Keratinocyte (primary cell): ENCODE measurements around the gene ITGAV. TPM values are rescaled to one million over a fixed set of nuclear protein-coding genes. Genes with fewer than 3 reads are reported as not detected.

ENCODE experiments used
- DNase-seq: peaks from one replicate; pipeline ENCODE4 v3.0.0-alpha.2; 2011; ENCODE audit warnings: low read depth, missing footprints, low spot score
- FAIRE-seq: peaks from 2 replicates; lab custom pipeline; 2011; peaks lifted over from hg19 to GRCh38; lab: Jason Lieb, UNC
- H2AFZ ChIP-seq: 2 replicates; pipeline ENCODE4 v1.6.0; 2012; ENCODE audit warnings: low read length, control low read depth, inconsistent platforms; ENCODE audit not compliant: control insufficient read depth
- H3K27ac ChIP-seq: 2 replicates; pipeline ENCODE4 v1.5.1; 2011; ENCODE audit warnings: low read length; ENCODE audit not compliant: control insufficient read depth, insufficient read depth
- H3K27me3 ChIP-seq: 3 replicates; pipeline ENCODE4 v1.6.0; 2011; ENCODE audit warnings: low read length; ENCODE audit not compliant: control insufficient read depth, insufficient read depth; ENCODE audit errors: extremely low read depth
- H3K36me3 ChIP-seq, 2 experiments: 2 replicates in 1 of 2; 3 replicates in 1 of 2; pipeline ENCODE4 v1.5.1; 2011; ENCODE audit warnings: low read length in 2 of 2, mild to moderate bottlenecking in 1 of 2; ENCODE audit not compliant: control insufficient read depth in 2 of 2, insufficient read depth in 2 of 2; ENCODE audit errors: extremely low read depth in 1 of 2
- H3K4me1 ChIP-seq: 3 replicates; pipeline ENCODE4 v1.5.1; 2011; ENCODE audit warnings: low read length; ENCODE audit not compliant: control insufficient read depth, insufficient read depth; ENCODE audit errors: extremely low read depth
- H3K4me2 ChIP-seq: 3 replicates; pipeline ENCODE4 v1.6.0; 2011; ENCODE audit warnings: low read depth, low read length; ENCODE audit not compliant: control insufficient read depth, insufficient read depth; ENCODE audit errors: extremely low read depth
- H3K4me3 ChIP-seq, 3 experiments: fragments of 200-600 bp in 1 of 3; sonication (generic) in 1 of 3; 2 replicates in 2 of 3; 3 replicates in 1 of 3; pipeline ENCODE4 v1.5.1; 2011 to 2016; ENCODE audit warnings: low read length in 3 of 3, mild to moderate bottlenecking in 3 of 3, control low read depth in 2 of 3, inconsistent platforms in 1 of 3, low read depth in 1 of 3, mixed read lengths in 1 of 3, mixed run types in 1 of 3, moderate library complexity in 1 of 3; ENCODE audit not compliant: control insufficient read depth in 2 of 3, insufficient read depth in 2 of 3; ENCODE audit errors: extremely low read depth in 1 of 3
- H3K79me2 ChIP-seq: 2 replicates; pipeline ENCODE4 v1.6.0; 2012; ENCODE audit warnings: low read length; ENCODE audit not compliant: control insufficient read depth, insufficient read depth
- H3K9ac ChIP-seq: 3 replicates; pipeline ENCODE4 v1.6.0; 2011; ENCODE audit warnings: low read length; ENCODE audit not compliant: control insufficient read depth, insufficient read depth; ENCODE audit errors: extremely low read depth
- H3K9me1 ChIP-seq: 3 replicates; pipeline ENCODE4 v1.6.0; 2011; ENCODE audit warnings: low read length; ENCODE audit not compliant: control insufficient read depth, insufficient read depth; ENCODE audit errors: extremely low read depth
- H3K9me3 ChIP-seq: 2 replicates; pipeline ENCODE4 v1.5.1; 2012; ENCODE audit warnings: low read depth, low read length; ENCODE audit not compliant: control insufficient read depth
- H4K20me1 ChIP-seq: 3 replicates; pipeline ENCODE4 v1.6.0; 2011; ENCODE audit warnings: low read length; ENCODE audit not compliant: control insufficient read depth, insufficient read depth; ENCODE audit errors: extremely low read depth
- CTCF ChIP-seq, 3 experiments: IDR thresholded peaks in 1 of 3; conservative IDR thresholded peaks in 1 of 3; optimal IDR thresholded peaks in 1 of 3; 2 replicates in 2 of 3; 3 replicates in 1 of 3; pipeline versions ENCODE3 to v1.5.1; 2011; ENCODE audit warnings: low read length in 3 of 3, mild to moderate bottlenecking in 3 of 3, moderate library complexity in 2 of 3, control low read depth in 1 of 3, inconsistent platforms in 1 of 3; ENCODE audit not compliant: insufficient read depth in 2 of 3; ENCODE audit errors: extremely low read depth in 1 of 3
- EZH2 ChIP-seq: IDR thresholded peaks from one replicate; pipeline ENCODE4 v1.6.1; 2012; ENCODE audit warnings: inconsistent platforms, mild to moderate bottlenecking, low read length, moderate library complexity
- dilution Hi-C: fragments of 300-500 bp; cut with MboI; formaldehyde crosslinking; loops from one replicate; pipeline ENCODE4 v1.7.0; 2020; ENCODE audit warnings: low sequenced_read_pairs; ENCODE audit not compliant: extremely low pct_ligation_motif_present
- polyA plus RNA-seq, 5 experiments: library from polyadenylated mRNA; depleted of rRNA in 3 of 5; stranded (reverse) in 3 of 5; stranded (forward) in 1 of 5; unstranded in 1 of 5; fragments of >200 nt; gene quantifications; 1 replicate in 1 of 5; 2 replicates in 3 of 5; 3 replicates in 1 of 5; pipeline versions ENCODE4 v1.2.1 to v1.2.3, GENCODE V29; 2011 to 2012; ENCODE audit warnings: missing spikeins in 2 of 5, low read depth in 1 of 5, low replicate concordance in 1 of 5

The ITGAV gene
- polyA plus RNA-seq, 1 donor (not counting 4 experiments of a cell fraction or from before 2014, with no cell fraction given) = 63.7 TPM

- TF ChIP-seq CTCF (optimal IDR thresholded peaks at IDR 0.05 in 1 of 3, IDR thresholded peaks at IDR 0.05 in 1 of 3, conservative IDR thresholded peaks at IDR 0.05 in 1 of 3; ENCODE audit: extremely low read depth in 1 of 3, insufficient read depth in 2 of 3, low read length in 3 of 3) (no peak), EZH2 (no peak)
- H3K9ac ChIP-seq = no peak overlapping the region
- H3K79me2 ChIP-seq = no peaks in the 10 kb centered on the region
- H3K9me3 ChIP-seq = no peaks in the 10 kb centered on the region
- H3K4me1 ChIP-seq = no peaks in the 10 kb centered on the region
- H3K4me2 ChIP-seq = no peak overlapping the region
- no peak overlapping the region for H2AFZ ChIP-seq
- FAIRE-seq = no peak
- H3K9me1 ChIP-seq = no peaks in the 10 kb centered on the region
- no peak overlapping the region for H3K4me3 ChIP-seq
- no peaks in the 10 kb centered on the region for H3K27me3 ChIP-seq
- DNase-seq = no peak
- no peak overlapping the region for H3K27ac ChIP-seq
- dilution Hi-C loops = no loop called here
- H3K36me3 ChIP-seq = peaks cover 11 to 15% of the 10 kb centered on the region in 2 experiments
- no peaks in the 10 kb centered on the region for H4K20me1 ChIP-seq
Observed at GRCh38 chr2:186664385-186665043, 74.7 kb downstream of the ITGAV start.

DNA sequence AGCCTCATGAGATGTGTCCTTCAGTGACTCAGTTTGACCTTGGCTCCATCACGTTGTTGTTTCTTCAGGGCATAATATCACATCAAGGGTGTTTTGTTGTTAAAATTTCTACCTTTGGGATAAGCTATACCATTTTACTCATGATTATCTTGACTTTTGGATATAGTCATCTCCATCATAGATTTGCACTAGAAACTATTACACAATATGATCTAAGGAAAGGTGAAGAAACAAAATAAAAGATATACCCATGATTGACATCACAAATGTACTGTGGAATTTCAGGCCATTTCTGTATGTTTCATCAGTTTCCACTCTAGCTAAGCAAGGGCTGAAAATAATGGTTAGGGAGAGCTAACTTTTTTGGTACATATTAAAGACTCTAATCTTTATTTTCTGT is 79.3 kb downstream of the ITGAV start:
- no peak overlapping the region for H2AFZ ChIP-seq
- DNase-seq = no peak
- H3K9me3 ChIP-seq = no peaks in the 10 kb centered on the region
- FAIRE-seq = no peak
- peaks cover 14 to 25% of the 10 kb centered on the region in 2 experiments for H3K36me3 ChIP-seq
- no peak overlapping the region for H3K4me2 ChIP-seq
- TF ChIP-seq CTCF (optimal IDR thresholded peaks at IDR 0.05 in 1 of 3, IDR thresholded peaks at IDR 0.05 in 1 of 3, conservative IDR thresholded peaks at IDR 0.05 in 1 of 3; ENCODE audit: extremely low read depth in 1 of 3, insufficient read depth in 2 of 3, low read length in 3 of 3) (no peak), EZH2 (no peak)
- no peak overlapping the region for H3K4me3 ChIP-seq
- dilution Hi-C loops = no loop called here
- no peaks in the 10 kb centered on the region for H3K9me1 ChIP-seq
- no peak overlapping the region for H3K9ac ChIP-seq
- no peaks in the 10 kb centered on the region for H4K20me1 ChIP-seq
- H3K4me1 ChIP-seq = no peaks in the 10 kb centered on the region
- H3K27ac ChIP-seq = no peak overlapping the region
- H3K79me2 ChIP-seq = no peaks in the 10 kb centered on the region
- H3K27me3 ChIP-seq = no peaks in the 10 kb centered on the region
